HEK293T (cell line): ENCODE measurements around the gene TRPC1.

ENCODE experiments used
- BHLHE40 ChIP-seq: fragments of 450-650 bp; IDR thresholded peaks from 2 replicates; pipeline ENCODE4 v1.6.1; 2016; ENCODE audit warnings: mild to moderate bottlenecking, moderate library complexity, borderline replicate concordance
- CTBP1 ChIP-seq: fragments of 450-650 bp; IDR thresholded peaks from 2 replicates; pipeline ENCODE4 v1.6.1; 2016; ENCODE audit warnings: borderline replicate concordance
- ELF4 ChIP-seq: fragments of 450-650 bp; IDR thresholded peaks from 2 replicates; pipeline ENCODE4 v1.6.1; 2017; ENCODE audit warnings: antibody characterized with exemption
- FOXA1 ChIP-seq: fragments of 450-650 bp; IDR thresholded peaks from 2 replicates; pipeline ENCODE4 v1.6.1; 2016; ENCODE audit warnings: mild to moderate bottlenecking
- FOXK2 ChIP-seq: fragments of 450-650 bp; IDR thresholded peaks from 2 replicates; pipeline ENCODE4 v1.6.1; 2016; ENCODE audit warnings: mild to moderate bottlenecking
- HDGF ChIP-seq: fragments of 450-650 bp; IDR thresholded peaks from 2 replicates; pipeline ENCODE4 v1.6.1; 2017; ENCODE audit warnings: antibody characterized with exemption, borderline replicate concordance
- L3MBTL2 ChIP-seq: fragments of 450-650 bp; conservative IDR thresholded peaks from 2 replicates; pipeline ENCODE4 v1.6.1; 2016; ENCODE audit warnings: mild to moderate bottlenecking
- LEF1 ChIP-seq: fragments of 450-650 bp; IDR thresholded peaks from 2 replicates; pipeline ENCODE4 v1.6.1; 2017; ENCODE audit warnings: mild to moderate bottlenecking, borderline replicate concordance
- SP1 ChIP-seq: fragments of 450-650 bp; IDR thresholded peaks from 2 replicates; pipeline ENCODE4 v1.6.1; 2017
- SUZ12 ChIP-seq: fragments of 450-650 bp; IDR thresholded peaks from 2 replicates; pipeline ENCODE4 v1.6.1; 2016; ENCODE audit warnings: mild to moderate bottlenecking
- TARDBP ChIP-seq: fragments of 450-650 bp; IDR thresholded peaks from 2 replicates; pipeline ENCODE4 v1.6.1; 2016
- ZNF384 ChIP-seq: fragments of 450-650 bp; IDR thresholded peaks from 2 replicates; pipeline ENCODE4 v1.6.1; 2016
- TF ChIP-seq, protein P1 (sequence below): fragments of 450-650 bp; IDR thresholded peaks from 2 replicates; pipeline ENCODE4 v1.6.1; 2016

DNA sequence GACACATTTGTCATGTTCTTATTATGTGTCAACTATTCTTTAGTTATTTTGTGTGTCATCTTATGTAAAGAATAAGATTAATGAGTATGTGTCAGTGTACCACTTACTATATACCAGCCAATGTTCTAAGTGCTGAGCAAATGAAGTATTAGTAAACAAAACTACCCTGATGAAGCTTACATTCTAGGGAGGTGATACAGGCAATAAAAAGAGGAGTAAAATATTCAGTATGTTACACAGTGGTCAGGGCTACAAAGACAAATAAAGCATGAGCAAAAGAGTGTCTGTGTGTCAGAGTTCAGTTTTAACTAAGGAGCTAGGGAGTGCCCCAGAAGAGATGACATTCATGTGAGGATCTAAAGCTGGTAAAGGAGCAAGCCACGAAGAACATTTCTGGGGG lies 79.1 kb downstream of the TRPC1 start:
- no peak for TF ChIP-seq SUZ12
- TF ChIP-seq FOXK2, result no peak
- TF ChIP-seq HDGF, result no peak
- no peak for TF ChIP-seq SP1
- no peak for TF ChIP-seq FOXA1
- no peak for TF ChIP-seq CTBP1
- no peak for TF ChIP-seq BHLHE40
- TF ChIP-seq ZNF384, result no peak
- TF ChIP-seq L3MBTL2, result no peak
- no peak for TF ChIP-seq LEF1
- no peak for TF ChIP-seq ELF4
- TF ChIP-seq TARDBP, result no peak
- TF ChIP-seq, protein P1, sequence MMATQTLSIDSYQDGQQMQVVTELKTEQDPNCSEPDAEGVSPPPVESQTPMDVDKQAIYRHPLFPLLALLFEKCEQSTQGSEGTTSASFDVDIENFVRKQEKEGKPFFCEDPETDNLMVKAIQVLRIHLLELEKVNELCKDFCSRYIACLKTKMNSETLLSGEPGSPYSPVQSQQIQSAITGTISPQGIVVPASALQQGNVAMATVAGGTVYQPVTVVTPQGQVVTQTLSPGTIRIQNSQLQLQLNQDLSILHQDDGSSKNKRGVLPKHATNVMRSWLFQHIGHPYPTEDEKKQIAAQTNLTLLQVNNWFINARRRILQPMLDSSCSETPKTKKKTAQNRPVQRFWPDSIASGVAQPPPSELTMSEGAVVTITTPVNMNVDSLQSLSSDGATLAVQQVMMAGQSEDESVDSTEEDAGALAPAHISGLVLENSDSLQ, result no peak
